Measurements from ENCODE around the gene ANKRD29.

Gene ANKRD29

GRCh38 chr18:23612434-23613090, 50.1 kb downstream of the ANKRD29 start:
- DNase-seq, result no peak

- DNase-seq, result no peak
These were observed 53.2 kb downstream of the ANKRD29 start for GRCh38 chr18:23609390-23610023.

- DNase-seq, result no peak
These were observed 54.5 kb downstream of the ANKRD29 start for GRCh38 chr18:23608211-23608610.

GRCh38 chr18:23605941-23606340, 56.8 kb downstream of the ANKRD29 start:
- DNase-seq, result no peak

GRCh38 chr18:23599809-23600208, 62.9 kb downstream of the ANKRD29 start:
- DNase-seq, result no peak

GRCh38 chr18:23596183-23596582, 66.5 kb downstream of the ANKRD29 start:
- no peak for DNase-seq

- DNase-seq, result no peak
These were observed 67.1 kb downstream of the ANKRD29 start for GRCh38 chr18:23595591-23595990.

GRCh38 chr18:23593720-23594119, 69.0 kb downstream of the ANKRD29 start:
- DNase-seq, result no peak

GRCh38 chr18:23592911-23593310, 69.8 kb downstream of the ANKRD29 start:
- no peak for DNase-seq

- DNase-seq, result no peak
These were observed 71.7 kb downstream of the ANKRD29 start for GRCh38 chr18:23591011-23591410.

GRCh38 chr18:23588836-23589560, 73.7 kb downstream of the ANKRD29 start:
- no peak for DNase-seq

GRCh38 chr18:23587220-23587642, 75.5 kb downstream of the ANKRD29 start:
- DNase-seq, result peak in 1 of 3 experiments; percentile 32

- DNase-seq, result peak; percentile 85 to 97 (median 96)
These were observed 76.2 kb downstream of the ANKRD29 start, which contains the start of gene NPC1 for GRCh38 chr18:23586249-23587196. TSS of gene NPC1 (minus strand) at chr18:23586506. CDS start at chr18:23586343, 163 bp downstream.

- DNase-seq, result no peak
These were observed 76.8 kb downstream of the ANKRD29 start for GRCh38 chr18:23585897-23586248.

- DNase-seq, result peak in 2 of 3 experiments; percentile 38 to 68
These were observed 77.5 kb downstream of the ANKRD29 start for GRCh38 chr18:23585007-23585871.

- no peak for DNase-seq
These were observed 78.4 kb downstream of the ANKRD29 start for GRCh38 chr18:23584019-23584983.

- no peak for DNase-seq
These were observed 79.4 kb downstream of the ANKRD29 start for GRCh38 chr18:23583071-23583865.

- DNase-seq, result no peak
These were observed 81.9 kb downstream of the ANKRD29 start for GRCh38 chr18:23580677-23581367.

Measured in NCI-H1417 (cell line).